ENCODE results near the gene KCTD17.

KCTD17 gene

GRCh38 chr22:37043828-37044538 is 7.6 kb upstream of the KCTD17 start:
- TF ChIP-seq TCF12 (IDR thresholded peaks at IDR 0.05; ENCODE audit: low read depth), result 0 out of 2 replicates have a peak, but pooled peaks have one; percentile 19
- TF ChIP-seq MAX (IDR thresholded peaks at IDR 0.05), result no peak
- TF ChIP-seq REST (IDR thresholded peaks at IDR 0.05; ENCODE audit: low read depth), result no peak
- no peak for TF ChIP-seq YY1 (IDR thresholded peaks at IDR 0.05; ENCODE audit: low read depth)
- no peak for TF ChIP-seq FOXM1 (IDR thresholded peaks at IDR 0.05; ENCODE audit: borderline replicate concordance, low read depth)
- TF ChIP-seq RAD21 (IDR thresholded peaks at IDR 0.05; ENCODE audit: low read depth), result peak; percentile 48; the same call in 1 of the 2 replicates
- TF ChIP-seq ZBTB7A (IDR thresholded peaks at IDR 0.05; ENCODE audit: low read depth), result no peak
- TF ChIP-seq USF1 (IDR thresholded peaks at IDR 0.05), result no peak
- no peak for TF ChIP-seq NFIC (IDR thresholded peaks at IDR 0.05)
- TF ChIP-seq TAF1 (IDR thresholded peaks at IDR 0.05; ENCODE audit: low read depth), result no peak
- TF ChIP-seq CEBPB (IDR thresholded peaks at IDR 0.05), result no peak

- no peak for TF ChIP-seq RAD21 (IDR thresholded peaks at IDR 0.05; ENCODE audit: low read depth)
- no peak for TF ChIP-seq USF1 (IDR thresholded peaks at IDR 0.05)
Observed at GRCh38 chr22:37044634-37045625, 6.6 kb upstream of the KCTD17 start.

GRCh38 chr22:37045958-37046357 is 5.6 kb upstream of the KCTD17 start:
- no peak for TF ChIP-seq EGR1 (IDR thresholded peaks at IDR 0.05)
- no peak for TF ChIP-seq FOXM1 (IDR thresholded peaks at IDR 0.05; ENCODE audit: borderline replicate concordance, low read depth)
- no peak for TF ChIP-seq ZBTB7A (IDR thresholded peaks at IDR 0.05; ENCODE audit: low read depth)
- TF ChIP-seq YY1 (IDR thresholded peaks at IDR 0.05; ENCODE audit: low read depth), result no peak
- peak; percentile 43 for TF ChIP-seq RAD21 (IDR thresholded peaks at IDR 0.05; ENCODE audit: low read depth)
- no peak for TF ChIP-seq TAF1 (IDR thresholded peaks at IDR 0.05; ENCODE audit: low read depth)
- TF ChIP-seq USF1 (IDR thresholded peaks at IDR 0.05), result no peak
- TF ChIP-seq TCF12 (IDR thresholded peaks at IDR 0.05; ENCODE audit: low read depth), result no peak
- TF ChIP-seq CREB1 (IDR thresholded peaks at IDR 0.05; ENCODE audit: low read depth), result no peak
- TF ChIP-seq NFIC (IDR thresholded peaks at IDR 0.05), result 0 out of 2 replicates have a peak, but pooled peaks have one; percentile 37
- TF ChIP-seq CEBPB (IDR thresholded peaks at IDR 0.05), result no peak

GRCh38 chr22:37046589-37046988 is 5.0 kb upstream of the KCTD17 start:
- no peak for TF ChIP-seq TCF12 (IDR thresholded peaks at IDR 0.05; ENCODE audit: low read depth)
- TF ChIP-seq MAX (IDR thresholded peaks at IDR 0.05), result no peak
- no peak for TF ChIP-seq USF1 (IDR thresholded peaks at IDR 0.05)
- TF ChIP-seq EGR1 (IDR thresholded peaks at IDR 0.05), result no peak
- TF ChIP-seq RAD21 (IDR thresholded peaks at IDR 0.05; ENCODE audit: low read depth), result no peak
- TF ChIP-seq TEAD4 (IDR thresholded peaks at IDR 0.05), result no peak
- TF ChIP-seq REST (IDR thresholded peaks at IDR 0.05; ENCODE audit: low read depth), result no peak
- no peak for TF ChIP-seq EP300 (IDR thresholded peaks at IDR 0.05; ENCODE audit: borderline replicate concordance)
- TF ChIP-seq CEBPB (IDR thresholded peaks at IDR 0.05), result no peak
- no peak for TF ChIP-seq NFIC (IDR thresholded peaks at IDR 0.05)
- no peak for TF ChIP-seq CREB1 (IDR thresholded peaks at IDR 0.05; ENCODE audit: low read depth)
- TF ChIP-seq FOXM1 (IDR thresholded peaks at IDR 0.05; ENCODE audit: borderline replicate concordance, low read depth), result no peak
- TF ChIP-seq YY1 (IDR thresholded peaks at IDR 0.05; ENCODE audit: low read depth), result no peak
- no peak for TF ChIP-seq TAF1 (IDR thresholded peaks at IDR 0.05; ENCODE audit: low read depth)
- TF ChIP-seq ZBTB7A (IDR thresholded peaks at IDR 0.05; ENCODE audit: low read depth), result no peak

All from Ishikawa (cell line).